Gastrocnemius medialis (tissue), 4 donors: ENCODE results near the gene PKNOX2. TPM values are rescaled to one million over a fixed set of nuclear protein-coding genes. Genes with fewer than 3 reads are reported as not detected.

ENCODE experiments used
- ATAC-seq, 2 donors: fragments of 150-250 bp; one replicate each; pipeline ENCODE4 v1.9.1; 2016
- DNase-seq, 2 donors: peaks; one replicate each; pipeline ENCODE4 v3.0.0-alpha.2; 2019
- H3K27ac ChIP-seq, 4 donors: fragments of 200-600 bp; sonication (generic); 1 replicate in 1 of 4; 2 replicates in 3 of 4; pipeline ENCODE4 v1.5.1; 2016 to 2018; ENCODE audit warnings: mild to moderate bottlenecking in 2 of 4, moderate library complexity in 1 of 4
- H3K27me3 ChIP-seq, 3 donors: fragments of 200-600 bp; sonication (generic) in 2 of 3; 1 replicate in 1 of 3; 2 replicates in 2 of 3; pipeline versions ENCODE4 v1.5.1 to v1.6.0; 2016 to 2019; ENCODE audit warnings: mild to moderate bottlenecking in 1 of 3, moderate library complexity in 1 of 3
- H3K36me3 ChIP-seq, 2 donors: fragments of 200-600 bp; sonication (generic) in 1 of 2; one replicate each; pipeline ENCODE4 v1.5.1; 2017 to 2018
- H3K4me1 ChIP-seq, 2 donors: fragments of 200-600 bp; sonication (generic) in 1 of 2; one replicate each; pipeline ENCODE4 v1.5.1; 2016 to 2017; ENCODE audit warnings: mild to moderate bottlenecking in 2 of 2
- H3K4me3 ChIP-seq, 4 donors: fragments of 200-600 bp; sonication (generic) in 3 of 4; 1 replicate in 1 of 4; 2 replicates in 3 of 4; pipeline ENCODE4 v1.5.1; 2016 to 2019; ENCODE audit warnings: mild to moderate bottlenecking in 2 of 4
- H3K9me3 ChIP-seq, 3 donors: fragments of 200-600 bp; sonication (generic) in 2 of 3; 1 replicate in 1 of 3; 2 replicates in 2 of 3; pipeline ENCODE4 v1.5.1; 2016 to 2019
- CTCF ChIP-seq, 5 experiments: fragments of 450-650 bp in 3 of 5; fragments of 200-600 bp in 2 of 5; sonication (generic) in 2 of 5; IDR thresholded peaks in 4 of 5; conservative IDR thresholded peaks in 1 of 5; 1 replicate in 4 of 5; 2 replicates in 1 of 5; pipeline ENCODE4 v1.5.1; 2016 to 2019; ENCODE audit warnings: antibody characterized with exemption in 5 of 5, mild to moderate bottlenecking in 3 of 5, moderate library complexity in 3 of 5
- POLR2A ChIP-seq, 2 donors: fragments of 450-650 bp; IDR thresholded peaks; one replicate each; pipeline ENCODE4 v1.6.1; 2017; ENCODE audit warnings: antibody characterized with exemption in 2 of 2, mild to moderate bottlenecking in 2 of 2, moderate library complexity in 2 of 2
- in situ Hi-C, 4 donors: fragments of 200-750 bp; cut with MboI; loops; one replicate each; pipeline versions ENCODE4 v1.15.0 to v1.8.0; 2017; ENCODE audit warnings: low sequenced_read_pairs in 4 of 4
- intact Hi-C: fragments of 100-400 bp; cut with DNase I; formaldehyde crosslinking; loops from one replicate; pipeline ENCODE4 v1.15.1; 2023; ENCODE audit warnings: low total_unique reads
- total RNA-seq, 4 donors: library from RNA; depleted of rRNA; stranded (reverse); fragments of >200 nt; gene quantifications; one replicate each; pipeline versions ENCODE4 v1.1.0 to v1.2.3, GENCODE V29; 2016

The PKNOX2 gene
- total RNA-seq, 4 donors from 2014 or later = 3.7 to 11.7 (median 6.0) TPM

GRCh38 chr11:125416981-125417935, 252.7 kb downstream of the PKNOX2 start:
- no peak for DNase-seq
- H3K36me3 ChIP-seq = no peaks in the 10 kb centered on the region
- ATAC-seq = peak; percentile 22 to 26
- H3K4me3 ChIP-seq = no peak overlapping the region
- in situ Hi-C loops = no loop called here
- TF ChIP-seq CTCF (IDR thresholded peaks at IDR 0.05 in 4 of 5, conservative IDR thresholded peaks at IDR 0.05 in 1 of 5) (no peak), POLR2A (IDR thresholded peaks at IDR 0.05) (no peak)
- peak overlapping the region in 2 of 4 donors; percentile 26 to 31 for H3K27ac ChIP-seq
- H3K4me1 ChIP-seq = peaks cover 11 to 18% of the 10 kb centered on the region in 2 donors
- no peaks in the 10 kb centered on the region for H3K9me3 ChIP-seq
- intact Hi-C loops = no loop called here
- H3K27me3 ChIP-seq = no peaks in the 10 kb centered on the region

- ATAC-seq = no peak
- TF ChIP-seq CTCF (IDR thresholded peaks at IDR 0.05 in 4 of 5, conservative IDR thresholded peaks at IDR 0.05 in 1 of 5) = no peak
- intact Hi-C loops (no loop called here), in situ Hi-C loops (no loop called here)
- H3K36me3 ChIP-seq = no peaks in the 10 kb centered on the region
- H3K27ac ChIP-seq = no peak overlapping the region
- no peaks in the 10 kb centered on the region for H3K27me3 ChIP-seq
- DNase-seq = no peak
- peaks cover 0 to 11% of the 10 kb centered on the region in 2 donors for H3K4me1 ChIP-seq
- H3K9me3 ChIP-seq = no peaks in the 10 kb centered on the region
- H3K4me3 ChIP-seq = no peak overlapping the region
These were observed 253.8 kb downstream of the PKNOX2 start for GRCh38 chr11:125418396-125418795.

GRCh38 chr11:125422681-125423080, 258.1 kb downstream of the PKNOX2 start:
- no peak for ATAC-seq
- TF ChIP-seq CTCF (IDR thresholded peaks at IDR 0.05 in 4 of 5, conservative IDR thresholded peaks at IDR 0.05 in 1 of 5) (no peak), POLR2A (IDR thresholded peaks at IDR 0.05) (no peak)
- H3K27me3 ChIP-seq = no peaks in the 10 kb centered on the region
- intact Hi-C loops (no loop called here), in situ Hi-C loops (no loop called here)
- no peaks in the 10 kb centered on the region for H3K9me3 ChIP-seq
- no peaks in the 10 kb centered on the region for H3K36me3 ChIP-seq
- DNase-seq = no peak
- no peak overlapping the region for H3K27ac ChIP-seq
- H3K4me3 ChIP-seq = no peak overlapping the region
- H3K4me1 ChIP-seq = peaks cover 33 to 34% of the 10 kb centered on the region in 2 donors

GRCh38 chr11:125423247-125423849, 258.8 kb downstream of the PKNOX2 start:
- DNase-seq = no peak
- H3K27me3 ChIP-seq = no peaks in the 10 kb centered on the region
- H3K36me3 ChIP-seq = no peaks in the 10 kb centered on the region
- peak overlapping the region in 1 of 4 donors; percentile 82 for H3K27ac ChIP-seq
- no peak for ATAC-seq
- H3K4me3 ChIP-seq = no peak overlapping the region
- in situ Hi-C loops (no loop called here), intact Hi-C loops (no loop called here)
- peak in 1 of 5 experiments; percentile 25 for TF ChIP-seq CTCF (IDR thresholded peaks at IDR 0.05 in 4 of 5, conservative IDR thresholded peaks at IDR 0.05 in 1 of 5)
- no peak for TF ChIP-seq POLR2A (IDR thresholded peaks at IDR 0.05)
- peaks cover 38% of the 10 kb centered on the region in 2 donors for H3K4me1 ChIP-seq
- no peaks in the 10 kb centered on the region for H3K9me3 ChIP-seq
